HG02840 (cell line): ENCODE measurements around the gene C11orf91.
"Not testable (repeated sequence)": the region's sequence is repeated elsewhere in the genome, so short reads cannot be mapped to it uniquely, and the experiment has no call there.

ENCODE experiments used
- ATAC-seq: cut with Tn5 transposase; IDR thresholded peaks from one replicate; pipeline ENCODE4 v1.9.1; 2021; ENCODE audit warnings: mild to moderate bottlenecking, moderate library complexity, moderate number of reproducible peaks; ENCODE audit not compliant: unreplicated experiment, low FRiP score

The C11orf91 gene

GRCh38 chr11:33722590-33723234 lies 22.1 kb upstream of the C11orf91 start:
- ATAC-seq: peak; percentile 65

- ATAC-seq: no peak
Observed at GRCh38 chr11:33721984-33722383, 21.4 kb upstream of the C11orf91 start.

- no peak for ATAC-seq
Observed at GRCh38 chr11:33721426-33721825, 20.8 kb upstream of the C11orf91 start.

- ATAC-seq: no peak
Observed at GRCh38 chr11:33719587-33719986, 19.0 kb upstream of the C11orf91 start.

GRCh38 chr11:33718440-33718839 lies 17.8 kb upstream of the C11orf91 start:
- ATAC-seq: no peak

GRCh38 chr11:33716243-33716642 lies 15.6 kb upstream of the C11orf91 start:
- no peak for ATAC-seq

- no peak for ATAC-seq
Observed at GRCh38 chr11:33713856-33714398, 13.3 kb upstream of the C11orf91 start.

- ATAC-seq: no peak
Observed at GRCh38 chr11:33713151-33713855, 12.7 kb upstream of the C11orf91 start.

- no peak for ATAC-seq
Observed at GRCh38 chr11:33712436-33712835, 11.8 kb upstream of the C11orf91 start.

- ATAC-seq: no peak
Observed at GRCh38 chr11:33709466-33709865, 8.8 kb upstream of the C11orf91 start.

- ATAC-seq: no peak
Observed at GRCh38 chr11:33708985-33709384, 8.4 kb upstream of the C11orf91 start.

- ATAC-seq: not testable (repeated sequence)
Observed at GRCh38 chr11:33707831-33708230, 7.2 kb upstream of the C11orf91 start.

- ATAC-seq: no peak
Observed at GRCh38 chr11:33706966-33707365, 6.3 kb upstream of the C11orf91 start.

GRCh38 chr11:33706546-33706945 lies 5.9 kb upstream of the C11orf91 start:
- ATAC-seq: no peak

GRCh38 chr11:33704240-33705002 lies 3.8 kb upstream of the C11orf91 start:
- no peak for ATAC-seq

GRCh38 chr11:33703788-33704187 lies 3.2 kb upstream of the C11orf91 start:
- ATAC-seq: no peak

GRCh38 chr11:33703234-33703633 lies 2.6 kb upstream of the C11orf91 start:
- ATAC-seq: no peak

GRCh38 chr11:33701302-33702230 lies 940 bp upstream of the C11orf91 start:
- ATAC-seq: no peak

GRCh38 chr11:33700063-33700501 lies 544 bp downstream of the C11orf91 start:
- no peak for ATAC-seq

GRCh38 chr11:33699515-33700062 lies 1.0 kb downstream of the C11orf91 start:
- no peak for ATAC-seq
